H1 (cell line): ENCODE results near the gene PRPF4. TPM values are rescaled to one million over a fixed set of nuclear protein-coding genes. Genes with fewer than 3 reads are reported as not detected.

Experiments used
- CTCF ChIA-PET: fragments of 300-600 bp; sonication (Branson Sonifier 250); formaldehyde crosslinking; loops from one replicate; lab custom pipeline; 2021; ENCODE audit not compliant: partially characterized antibody; lab: Charles Lee
- POLR2A ChIA-PET: fragments of 300-600 bp; sonication (Branson Sonifier 250); formaldehyde crosslinking; loops from one replicate; lab custom pipeline; 2021; ENCODE audit warnings: inconsistent platforms; ENCODE audit not compliant: partially characterized antibody; lab: Charles Lee
- DNase-seq, 2 experiments: peaks; one replicate each; pipeline versions ENCODE4 v3.0.0 to v3.0.0-alpha.2; 2010 to 2022; ENCODE audit warnings: low spot score in 2 of 2, low read depth in 1 of 2, mixed read lengths in 1 of 2
- FAIRE-seq: peaks from 2 replicates; lab custom pipeline; 2011; peaks lifted over from hg19 to GRCh38; lab: Jason Lieb, UNC
- H2AFZ ChIP-seq: 2 replicates; pipeline ENCODE4 v1.8.1; 2012; ENCODE audit warnings: low read length, inconsistent platforms
- H2AK5ac ChIP-seq: 2 replicates; pipeline ENCODE4 v1.6.1; 2013; ENCODE audit warnings: low read depth, low read length
- H2BK120ac ChIP-seq: replicated peaks from 2 replicates; pipeline ENCODE3; 2013; ENCODE audit warnings: low read depth, low read length, inconsistent platforms
- H2BK12ac ChIP-seq: 2 replicates; pipeline ENCODE4 v1.6.1; 2013; ENCODE audit warnings: low read depth, low read length
- H2BK15ac ChIP-seq: 2 replicates; pipeline ENCODE4 v1.6.1; 2013; ENCODE audit warnings: low read length
- H2BK20ac ChIP-seq: 2 replicates; pipeline ENCODE4 v1.6.1; 2013; ENCODE audit warnings: low read length
- H2BK5ac ChIP-seq: 2 replicates; pipeline ENCODE4 v1.6.1; 2013; ENCODE audit warnings: low read depth, low read length
- H3K14ac ChIP-seq: 2 replicates; pipeline ENCODE4 v1.6.1; 2013; ENCODE audit warnings: inconsistent platforms; ENCODE audit not compliant: insufficient read length
- H3K18ac ChIP-seq: 2 replicates; pipeline ENCODE4 v1.6.1; 2013; ENCODE audit warnings: low read length; ENCODE audit errors: extremely low read depth
- H3K23ac ChIP-seq: 2 replicates; pipeline ENCODE4 v1.6.1; 2013; ENCODE audit warnings: inconsistent platforms; ENCODE audit not compliant: insufficient read length
- H3K23me2 ChIP-seq: 2 replicates; pipeline ENCODE4 v1.6.1; 2013; ENCODE audit warnings: low read depth, low read length
- H3K27ac ChIP-seq: 2 replicates; pipeline ENCODE4 v1.6.1; 2011; ENCODE audit warnings: low read depth, low read length, inconsistent platforms
- H3K27me3 ChIP-seq, 4 experiments: replicated peaks in 1 of 4; 1 replicate in 1 of 4; 2 replicates in 3 of 4; pipeline versions ENCODE4 v1.6.1 to v1.8.1; 2011 to 2013; ENCODE audit warnings: low read length in 3 of 4, mild to moderate bottlenecking in 3 of 4, inconsistent platforms in 2 of 4, mixed read lengths in 2 of 4, moderate library complexity in 1 of 4; ENCODE audit not compliant: control insufficient read depth in 3 of 4, insufficient read depth in 3 of 4; ENCODE audit errors: extremely low read depth in 1 of 4
- H3K36me3 ChIP-seq, 4 experiments: 2 replicates each; pipeline versions ENCODE4 v1.6.1 to v1.8.1; 2011 to 2013; ENCODE audit warnings: mild to moderate bottlenecking in 4 of 4, low read length in 3 of 4, moderate library complexity in 2 of 4, control low read depth in 1 of 4, inconsistent platforms in 1 of 4; ENCODE audit not compliant: insufficient read depth in 4 of 4, control insufficient read depth in 2 of 4
- H3K4ac ChIP-seq: replicated peaks from 2 replicates; pipeline ENCODE3; 2013; ENCODE audit warnings: low read length, low read depth, mixed read lengths, inconsistent platforms; ENCODE audit not compliant: insufficient read length
- H3K4me1 ChIP-seq, 4 experiments: replicated peaks in 1 of 4; 1 replicate in 1 of 4; 2 replicates in 3 of 4; pipeline versions ENCODE4 v1.6.1 to v1.8.1; 2011 to 2013; ENCODE audit warnings: low read length in 3 of 4, inconsistent platforms in 2 of 4, mixed read lengths in 1 of 4; ENCODE audit not compliant: insufficient read depth in 4 of 4, control insufficient read depth in 3 of 4
- H3K4me2 ChIP-seq, 2 experiments: 2 replicates each; pipeline versions ENCODE4 v1.6.1 to v1.8.1; 2011 to 2013; ENCODE audit warnings: low read depth in 2 of 2, low read length in 2 of 2, control low read depth in 1 of 2, inconsistent platforms in 1 of 2, mild to moderate bottlenecking in 1 of 2; ENCODE audit not compliant: insufficient read depth in 1 of 2
- H3K4me3 ChIP-seq, 4 experiments: fragments of 200-600, 300-600 bp in 1 of 4; sonication (generic), shearing (Covaris generic), sonication (Bioruptor Twin) in 1 of 4; 2 replicates each; pipeline versions ENCODE4 v1.5.1 to v1.8.1; 2011 to 2016; ENCODE audit warnings: low read length in 4 of 4, low read depth in 3 of 4, control low read depth in 2 of 4, inconsistent platforms in 2 of 4, mild to moderate bottlenecking in 2 of 4, mixed read lengths in 1 of 4, moderate library complexity in 1 of 4; ENCODE audit not compliant: insufficient read depth in 2 of 4; ENCODE audit errors: extremely low read depth in 1 of 4
- H3K56ac ChIP-seq: replicated peaks from 2 replicates; pipeline ENCODE3; 2013; ENCODE audit warnings: low read depth, mild to moderate bottlenecking, mixed read lengths, low read length, inconsistent platforms; ENCODE audit not compliant: insufficient read length
- H3K79me1 ChIP-seq: 2 replicates; pipeline ENCODE4 v1.6.1; 2013; ENCODE audit warnings: low read depth, low read length, control low read depth
- H3K79me2 ChIP-seq, 2 experiments: 2 replicates each; pipeline versions ENCODE4 v1.6.1 to v1.8.1; 2012 to 2013; ENCODE audit warnings: low read length in 2 of 2, mild to moderate bottlenecking in 2 of 2, inconsistent platforms in 1 of 2; ENCODE audit not compliant: insufficient read depth in 2 of 2, control insufficient read depth in 1 of 2
- H3K9ac ChIP-seq, 4 experiments: replicated peaks in 1 of 4; 1 replicate in 1 of 4; 2 replicates in 3 of 4; pipeline versions ENCODE4 v1.6.1 to v1.8.1; 2011 to 2013; ENCODE audit warnings: low read depth in 3 of 4, low read length in 3 of 4, control low read depth in 2 of 4, mild to moderate bottlenecking in 2 of 4, moderate library complexity in 2 of 4, inconsistent platforms in 1 of 4; ENCODE audit errors: extremely low read depth in 1 of 4
- H3K9me3 ChIP-seq, 2 experiments: 2 replicates each; pipeline versions ENCODE4 v1.6.1 to v1.8.1; 2012 to 2013; ENCODE audit warnings: mild to moderate bottlenecking in 2 of 2, moderate library complexity in 2 of 2, control low read depth in 1 of 2, inconsistent platforms in 1 of 2, low read depth in 1 of 2, low read length in 1 of 2, mixed read lengths in 1 of 2; ENCODE audit not compliant: insufficient read depth in 2 of 2
- H4K20me1 ChIP-seq, 2 experiments: replicated peaks in 1 of 2; 2 replicates each; pipeline versions ENCODE3 to v1.8.1; 2011 to 2013; ENCODE audit warnings: inconsistent platforms in 2 of 2, low read length in 2 of 2, mild to moderate bottlenecking in 1 of 2; ENCODE audit not compliant: insufficient read depth in 2 of 2, control insufficient read depth in 1 of 2
- H4K5ac ChIP-seq: 2 replicates; pipeline ENCODE4 v1.6.1; 2013; ENCODE audit warnings: low read length, low read depth, mixed read lengths, inconsistent platforms; ENCODE audit not compliant: insufficient read length
- H4K8ac ChIP-seq: 2 replicates; pipeline ENCODE4 v1.8.0; 2013; ENCODE audit warnings: mild to moderate bottlenecking, moderate library complexity, low read length, inconsistent platforms; ENCODE audit not compliant: insufficient read depth; ENCODE audit errors: extremely low read depth
- H4K91ac ChIP-seq: replicated peaks from 2 replicates; pipeline ENCODE3; 2013; ENCODE audit warnings: low read length, mixed read lengths, inconsistent platforms; ENCODE audit not compliant: insufficient read length
- ASH2L ChIP-seq: fragments of 200-600, 300-600 bp; sonication (generic); IDR thresholded peaks from one replicate; pipeline ENCODE4 v1.7.1; 2017; ENCODE audit warnings: low read length
- BCL11A ChIP-seq, 2 experiments: IDR thresholded peaks; one replicate each; pipeline ENCODE4 v1.6.1; 2011; ENCODE audit warnings: low read depth in 2 of 2, low read length in 2 of 2, mild to moderate bottlenecking in 2 of 2
- CREB1 ChIP-seq: IDR thresholded peaks from 2 replicates; pipeline ENCODE4 v1.6.1; 2012; ENCODE audit warnings: inconsistent platforms
- EP300 ChIP-seq, 2 experiments: IDR thresholded peaks; 1 replicate in 1 of 2; 2 replicates in 1 of 2; pipeline ENCODE4 v1.6.1; 2011 to 2012; ENCODE audit warnings: low read depth in 2 of 2, low read length in 2 of 2, mild to moderate bottlenecking in 2 of 2, borderline replicate concordance in 1 of 2, inconsistent platforms in 1 of 2, moderate library complexity in 1 of 2
- JUND ChIP-seq: IDR thresholded peaks from 2 replicates; pipeline ENCODE4 v1.6.1; 2011; ENCODE audit warnings: mild to moderate bottlenecking, improper control_type of control experiment, low read length
- KDM4A ChIP-seq: IDR thresholded peaks from one replicate; pipeline ENCODE4 v1.7.1; 2012; ENCODE audit warnings: low read depth, mild to moderate bottlenecking, moderate library complexity, low read length, inconsistent platforms; ENCODE audit not compliant: severe bottlenecking
- PHF8 ChIP-seq: fragments of 200-600 bp; sonication (generic); conservative IDR thresholded peaks from 2 replicates; pipeline ENCODE4 v1.7.1; 2012; ENCODE audit warnings: low read depth, mild to moderate bottlenecking, inconsistent platforms, low read length, moderate library complexity
- POLR2A ChIP-seq, 2 experiments: IDR thresholded peaks; 1 replicate in 1 of 2; 2 replicates in 1 of 2; pipeline ENCODE4 v1.6.1; 2011; ENCODE audit warnings: low read depth in 2 of 2, low read length in 2 of 2, mild to moderate bottlenecking in 2 of 2; ENCODE audit errors: control extremely low read depth in 1 of 2
- RBBP5 ChIP-seq: IDR thresholded peaks from 2 replicates; pipeline ENCODE4 v1.7.1; 2012; ENCODE audit warnings: low read depth, mild to moderate bottlenecking, inconsistent platforms, low read length, moderate library complexity, borderline replicate concordance
- SIX5 ChIP-seq: IDR thresholded peaks from 2 replicates; pipeline ENCODE4 v1.6.1; 2011; ENCODE audit warnings: mild to moderate bottlenecking, low read depth, low read length
- SP1 ChIP-seq: IDR thresholded peaks from 2 replicates; pipeline ENCODE4 v1.6.1; 2011; ENCODE audit warnings: low read depth, low read length
- SP2 ChIP-seq: IDR thresholded peaks from 2 replicates; pipeline ENCODE4 v1.6.1; 2012; ENCODE audit warnings: mild to moderate bottlenecking, low read length, inconsistent platforms
- SUZ12 ChIP-seq: fragments of 200-600 bp; sonication (generic); IDR thresholded peaks from 2 replicates; pipeline ENCODE4 v1.6.1; 2012; ENCODE audit warnings: mild to moderate bottlenecking, inconsistent platforms, low read length, moderate library complexity, mixed read lengths
- TAF1 ChIP-seq: IDR thresholded peaks from 2 replicates; pipeline ENCODE4 v1.6.1; 2011; ENCODE audit warnings: mild to moderate bottlenecking, low read depth, low read length
- TBP ChIP-seq: IDR thresholded peaks from 2 replicates; pipeline ENCODE4 v1.6.1; 2011; ENCODE audit warnings: low read depth, low read length, improper control_type of control experiment
- YY1 ChIP-seq: IDR thresholded peaks from 2 replicates; pipeline ENCODE4 v1.6.1; 2011; ENCODE audit warnings: low read depth, mild to moderate bottlenecking, low read length
- polyA plus RNA-seq, 7 experiments: library from polyadenylated mRNA; depleted of rRNA in 3 of 7; stranded (reverse) in 5 of 7; unstranded in 2 of 7; fragments of >200 nt in 5 of 7; fragments of 200-250 nt in 2 of 7; gene quantifications; 1 replicate in 5 of 7; 2 replicates in 1 of 7; 4 replicates in 1 of 7; pipeline versions ENCODE4 v1.2.1 to v1.2.3, GENCODE V29; 2011 to 2013; ENCODE audit warnings: missing spikeins in 2 of 7, mixed read lengths in 2 of 7
- total RNA-seq: library from RNA; stranded (reverse); fragmentation: NEBNext Ultra II Directional; extraction: Animal tissue kit (Norgen Biotek cat#: 25700); gene quantifications from 2 replicates; pipeline ENCODE4 v1.2.1, GENCODE V29; 2021
- TF ChIP-seq, protein P1 (sequence below): IDR thresholded peaks from 2 replicates; pipeline ENCODE4 v1.6.1; 2012; ENCODE audit warnings: inconsistent platforms

Gene PRPF4
- total and polyA plus RNA-seq, 2 of the 8 experiments (the other 6 are each of a cell fraction or from before 2014, with no cell fraction given): 15.2 to 33.4 TPM

DNA sequence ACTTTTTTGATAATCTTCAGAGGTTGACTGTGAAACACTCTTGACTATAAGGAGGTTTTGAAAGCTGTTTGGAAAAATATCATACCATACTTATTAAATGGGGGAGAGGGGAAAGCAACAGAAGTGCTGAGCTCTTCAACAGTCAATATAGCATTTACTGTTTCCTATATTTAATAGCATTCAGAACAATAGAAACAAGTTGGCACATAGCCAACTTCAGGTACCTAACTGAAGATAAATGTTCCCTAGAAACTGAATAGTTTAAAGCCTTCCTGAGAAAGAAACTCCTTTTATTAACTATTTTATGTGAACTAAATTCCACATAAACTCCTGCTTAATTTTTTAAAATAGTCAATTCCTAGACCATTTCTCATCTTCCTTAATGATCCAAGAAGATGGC is 27.8 kb upstream of the PRPF4 start:
- Histone ChIP-seq H3K4ac (no peak overlapping the region), H2BK20ac (no peak overlapping the region), H2AFZ (no peak overlapping the region), H3K79me2 (no peaks in the 10 kb centered on the region), H3K9me3 (no peaks in the 10 kb centered on the region), H2BK15ac (no peak overlapping the region), H4K5ac (no peak overlapping the region), H3K4me3 (no peak overlapping the region), H3K14ac (no peak overlapping the region), H3K27ac (no peak overlapping the region), H3K4me2 (no peak overlapping the region), H4K20me1 (peaks cover 0 to 1% of the 10 kb centered on the region in 2 experiments), H3K79me1 (no peaks in the 10 kb centered on the region; the same call in 1 of the 2 replicates), H3K4me1 (no peaks in the 10 kb centered on the region), H2BK120ac (no peak overlapping the region), H3K27me3 (no peaks in the 10 kb centered on the region), H3K56ac (no peak overlapping the region), H3K36me3 (no peaks in the 10 kb centered on the region; a peak in 1 of 8 replicates), H2AK5ac (no peak overlapping the region), H2BK12ac (no peak overlapping the region), H4K91ac (no peak overlapping the region), H3K23ac (no peak overlapping the region), H3K23me2 (no peaks in the 10 kb centered on the region), H2BK5ac (no peak overlapping the region), H3K9ac (no peak overlapping the region), H3K18ac (no peak overlapping the region), H4K8ac (no peak overlapping the region)
- ChIA-PET CTCF (no interaction called here), POLR2A (no interaction called here)
- DNase-seq (no peak), FAIRE-seq (no peak)
- no peak for TF ChIP-seq POLR2A (IDR thresholded peaks at IDR 0.05; ENCODE audit: control extremely low read depth in 1 of 2, low read depth in 2 of 2, low read length in 2 of 2)
- TF ChIP-seq SUZ12: no peak
- TF ChIP-seq BCL11A (IDR thresholded peaks at IDR 0.05; ENCODE audit: low read depth in 2 of 2, low read length in 2 of 2): no peak
- TF ChIP-seq JUND: no peak
- no peak for TF ChIP-seq TAF1
- no peak for TF ChIP-seq PHF8
- no peak for TF ChIP-seq EP300 (IDR thresholded peaks at IDR 0.05; ENCODE audit: borderline replicate concordance in 1 of 2, low read depth in 2 of 2, low read length in 2 of 2)
- TF ChIP-seq SP1: no peak
- TF ChIP-seq KDM4A: no peak
- no peak for TF ChIP-seq CREB1
- no peak for TF ChIP-seq ASH2L
- TF ChIP-seq SP2: no peak
- TF ChIP-seq, protein P1, sequence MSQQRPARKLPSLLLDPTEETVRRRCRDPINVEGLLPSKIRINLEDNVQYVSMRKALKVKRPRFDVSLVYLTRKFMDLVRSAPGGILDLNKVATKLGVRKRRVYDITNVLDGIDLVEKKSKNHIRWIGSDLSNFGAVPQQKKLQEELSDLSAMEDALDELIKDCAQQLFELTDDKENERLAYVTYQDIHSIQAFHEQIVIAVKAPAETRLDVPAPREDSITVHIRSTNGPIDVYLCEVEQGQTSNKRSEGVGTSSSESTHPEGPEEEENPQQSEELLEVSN: no peak
- no peak for TF ChIP-seq SIX5
- TF ChIP-seq RBBP5: no peak
- no peak for TF ChIP-seq YY1
- TF ChIP-seq TBP: no peak
